ACHN (cell line): ENCODE results near the gene MRPL20.
"Not testable (repeated sequence)": the region's sequence is repeated elsewhere in the genome, so short reads cannot be mapped to it uniquely, and the experiment has no call there.

Experiments
- DNase-seq: peaks from one replicate; pipeline ENCODE4 v3.0.0-alpha.2; 2015
- in situ Hi-C: cut with HindIII; loops from 2 replicates; pipeline ENCODE4 v1.10.0; 2017; ENCODE audit warnings: low sequenced_read_pairs, low pct_ligation_motif_present, low pct_unique_long_range_greater_than_20kb

The MRPL20 gene

DNA sequence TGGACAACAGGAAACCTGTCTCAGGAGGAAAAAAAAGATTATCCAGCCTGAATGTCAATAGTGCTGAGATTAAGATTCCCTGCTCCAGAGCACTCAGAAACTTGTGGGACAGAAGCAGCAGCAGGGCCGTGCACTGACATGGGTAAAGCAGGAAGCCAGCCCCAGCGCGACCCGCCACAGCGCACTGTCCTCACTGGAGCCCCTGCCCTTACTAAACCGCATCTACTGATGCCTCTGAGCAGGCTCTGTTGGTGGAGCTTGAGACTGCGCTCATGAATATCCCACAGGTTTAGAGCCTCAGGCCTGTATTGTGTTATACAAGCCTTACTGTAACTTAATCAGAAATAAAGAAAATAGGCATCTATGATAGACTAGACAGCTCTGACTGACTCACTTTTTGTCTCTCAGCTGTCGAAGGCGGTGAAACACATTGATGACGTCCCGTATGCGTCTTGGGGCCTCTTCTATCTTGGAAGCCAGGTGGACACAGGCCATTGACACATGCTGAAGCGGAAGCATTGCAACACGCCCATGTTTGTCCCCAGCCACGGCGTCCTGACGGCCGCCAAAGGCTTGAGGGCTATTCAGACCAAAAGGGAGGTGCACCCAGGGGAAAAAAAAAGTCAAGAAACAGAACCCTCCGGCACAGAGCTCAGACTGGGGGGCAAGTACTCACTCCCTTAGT, 9.1 kb downstream of the MRPL20 start:
- no peak for DNase-seq
- in situ Hi-C loops = no loop called here

DNA sequence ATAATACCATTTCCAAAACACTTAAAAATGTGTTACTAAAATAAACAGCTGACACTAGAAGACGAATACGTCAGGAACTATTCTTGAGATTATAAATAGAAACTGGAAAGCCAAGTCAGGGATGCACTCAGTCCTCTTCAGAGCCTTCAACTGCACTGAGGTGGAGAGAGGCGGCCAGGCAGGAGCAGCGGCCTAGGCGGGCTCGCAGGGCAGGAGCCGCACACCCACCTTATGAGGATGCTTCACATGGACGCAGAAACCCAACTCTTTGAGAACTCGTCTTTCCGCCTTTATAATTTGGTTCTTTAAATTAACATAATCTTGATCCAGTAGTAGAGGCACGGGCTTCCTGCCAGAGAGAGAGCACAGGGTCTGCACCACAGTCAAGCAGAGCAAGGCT, 11.9 kb downstream of the MRPL20 start:
- in situ Hi-C loops = no loop called here
- no peak for DNase-seq

DNA sequence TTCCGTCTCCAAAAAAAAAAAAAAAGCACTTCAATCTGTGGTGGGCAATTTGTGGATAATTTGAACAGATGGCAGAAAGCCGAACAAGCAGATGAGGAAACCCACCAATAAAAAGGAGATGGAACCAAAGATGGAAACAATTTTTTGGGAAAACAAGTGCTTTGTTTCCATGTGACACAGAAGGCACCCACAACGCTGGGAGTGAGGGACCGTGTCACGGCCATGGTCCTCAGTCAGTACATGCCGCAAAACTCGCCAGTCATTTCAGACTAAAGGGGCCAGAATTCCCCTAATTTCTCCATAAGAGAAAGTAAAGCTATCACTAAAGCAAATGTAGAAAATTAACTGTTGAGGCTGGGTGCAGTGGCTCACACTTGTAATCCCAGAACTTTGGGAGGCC, 13.0 kb downstream of the MRPL20 start:
- in situ Hi-C loops = no loop called here
- no peak for DNase-seq

DNA sequence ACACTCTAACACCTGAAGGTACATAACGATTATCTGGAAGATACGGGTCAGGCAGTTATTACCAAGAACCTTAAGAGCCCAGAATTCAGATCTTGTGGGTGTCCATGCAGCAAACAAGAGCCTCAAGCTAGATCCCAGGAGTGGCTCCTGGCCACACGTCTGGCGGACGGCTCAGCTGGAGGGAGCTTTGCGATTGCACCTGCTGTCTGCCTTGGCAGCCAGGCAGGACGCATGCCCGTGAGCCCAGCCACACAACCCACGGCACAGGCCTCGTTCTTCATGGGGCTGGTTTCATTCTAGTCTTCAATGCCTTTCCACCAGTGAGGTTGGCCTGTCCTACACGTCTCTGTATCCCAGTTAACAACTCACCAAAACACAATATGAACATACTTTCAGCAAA, 13.7 kb downstream of the MRPL20 start:
- in situ Hi-C loops = no loop called here
- no peak for DNase-seq

DNA sequence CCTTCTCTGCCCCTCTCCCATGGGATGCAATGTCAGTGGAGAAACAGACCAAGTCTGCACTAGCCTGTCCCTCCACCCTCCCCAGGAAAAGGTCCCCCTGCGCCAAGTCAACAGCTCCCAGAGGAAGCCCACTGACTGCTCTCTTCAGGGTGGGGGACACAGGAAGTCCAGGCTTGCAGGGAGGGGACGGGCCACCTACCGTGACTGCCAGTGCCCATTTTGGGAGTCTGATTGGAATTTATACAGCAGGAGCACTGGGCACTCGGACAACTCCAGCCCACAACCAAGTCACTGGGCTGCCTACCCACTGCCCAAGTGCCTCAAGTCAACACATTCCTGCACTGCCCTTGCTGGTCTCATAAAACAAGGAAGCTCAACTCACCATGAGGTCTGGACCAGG, 14.1 kb downstream of the MRPL20 start:
- in situ Hi-C loops = no loop called here

DNA sequence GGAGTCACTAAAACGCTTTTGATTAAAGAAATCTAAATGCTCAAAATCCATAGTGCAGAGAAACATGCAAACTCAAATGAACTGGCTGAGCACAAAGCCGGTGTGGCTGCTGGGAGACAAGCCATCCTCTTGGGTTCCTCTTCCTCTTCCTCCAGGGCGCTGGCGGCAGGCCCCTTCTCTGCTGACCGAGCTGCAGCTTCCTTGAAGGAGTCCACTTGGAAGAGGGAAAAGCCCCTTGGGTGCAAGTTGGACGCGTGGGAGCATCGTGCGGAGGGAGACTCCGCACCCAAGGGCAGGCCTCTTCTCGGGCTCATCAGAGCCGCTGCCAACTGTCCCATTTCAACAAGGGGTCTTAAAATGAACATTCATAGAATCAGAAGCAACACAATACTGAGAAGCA, 15.9 kb downstream of the MRPL20 start:
- in situ Hi-C loops = no loop called here
- no peak for DNase-seq

More for the DNA sequence above, 14.1 kb downstream of the MRPL20 start:
- no peak for DNase-seq

DNA sequence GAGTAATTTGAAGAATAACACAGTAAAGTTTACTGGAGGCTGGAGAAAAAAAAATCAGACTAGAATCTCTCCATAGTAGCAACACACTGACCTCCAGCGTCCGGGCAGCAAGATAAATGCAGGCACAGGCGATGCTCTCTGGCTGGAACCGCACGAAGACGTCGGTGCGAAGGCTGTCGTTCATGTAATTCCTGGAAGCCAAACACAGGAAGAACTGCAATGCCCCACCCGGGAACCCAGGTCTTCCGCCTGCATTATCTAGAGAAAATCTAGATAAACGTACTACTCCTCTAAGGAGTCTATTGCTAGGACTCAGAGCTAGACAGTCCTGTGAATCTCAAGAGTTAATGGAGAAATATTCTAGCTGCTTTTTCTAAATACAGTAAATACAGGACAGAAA, 16.4 kb downstream of the MRPL20 start:
- in situ Hi-C loops = no loop called here
- no peak for DNase-seq

DNA sequence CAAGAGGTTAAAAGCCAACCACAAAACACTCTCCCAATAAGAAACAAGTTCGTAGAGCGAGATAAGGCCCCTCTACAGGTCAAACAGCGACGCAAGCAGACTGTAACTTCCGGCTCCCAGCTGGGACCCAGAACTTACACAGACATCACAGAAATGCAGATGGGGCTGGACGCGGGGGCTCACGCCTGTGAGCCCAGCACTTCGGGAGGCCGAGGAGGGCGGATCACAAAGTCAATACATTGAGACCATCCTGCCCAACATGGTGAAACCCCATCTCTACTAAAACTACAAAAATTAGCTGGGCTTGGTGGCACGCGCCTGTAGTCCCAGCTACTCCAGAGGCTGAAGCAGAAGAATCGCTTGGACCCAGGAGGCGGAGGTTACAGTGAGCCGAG, 19.0 kb downstream of the MRPL20 start:
- DNase-seq = no peak
- in situ Hi-C loops = no loop called here

DNA sequence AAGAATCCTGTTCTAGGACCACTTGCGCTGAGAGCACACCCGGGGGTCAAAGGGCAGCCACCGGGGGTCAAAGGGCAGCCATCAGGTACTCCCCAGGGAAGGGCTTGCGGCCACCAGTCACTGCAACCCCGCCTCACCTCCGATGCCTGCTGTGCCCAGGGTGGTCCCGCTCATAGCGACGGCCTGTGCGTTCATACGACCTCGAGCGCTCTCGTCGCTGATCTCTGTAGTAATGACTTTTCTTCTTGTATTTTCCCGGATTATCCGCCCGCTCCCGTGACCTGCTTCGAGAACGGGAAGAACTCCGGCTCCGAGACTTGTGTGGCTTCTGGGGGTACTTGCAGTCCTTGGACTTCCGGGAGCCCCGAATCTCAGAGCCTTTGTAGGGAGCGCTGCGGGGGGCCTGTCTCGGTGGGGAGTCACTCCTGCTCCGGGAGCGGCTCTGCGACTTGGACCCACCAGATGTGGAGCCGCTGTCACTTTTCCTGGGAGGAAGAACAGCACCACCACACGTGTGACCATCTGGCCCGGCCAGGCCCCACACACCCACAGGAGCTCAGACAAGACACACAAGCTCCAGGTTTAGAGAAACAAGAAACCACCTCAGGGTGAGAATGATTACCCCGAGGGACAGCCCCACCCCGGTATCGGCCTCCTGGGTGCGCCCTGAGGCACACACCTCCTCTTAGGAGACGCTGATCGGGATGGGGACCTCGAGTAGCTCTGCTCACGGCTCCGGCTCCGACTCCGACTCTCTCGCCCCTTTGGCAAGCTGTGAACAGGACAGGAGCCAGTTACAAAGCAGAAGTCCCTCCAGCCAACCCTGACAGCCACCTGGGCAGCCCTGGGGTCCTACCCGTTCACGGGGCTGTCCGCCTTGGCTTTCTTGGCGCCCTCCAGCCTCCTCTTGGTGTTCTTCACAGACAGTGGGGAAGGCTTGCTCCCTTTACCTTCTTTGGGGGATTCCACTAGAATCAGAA, 19.7 kb downstream of the MRPL20 start:
- DNase-seq = no peak
- in situ Hi-C loops = no loop called here

DNA sequence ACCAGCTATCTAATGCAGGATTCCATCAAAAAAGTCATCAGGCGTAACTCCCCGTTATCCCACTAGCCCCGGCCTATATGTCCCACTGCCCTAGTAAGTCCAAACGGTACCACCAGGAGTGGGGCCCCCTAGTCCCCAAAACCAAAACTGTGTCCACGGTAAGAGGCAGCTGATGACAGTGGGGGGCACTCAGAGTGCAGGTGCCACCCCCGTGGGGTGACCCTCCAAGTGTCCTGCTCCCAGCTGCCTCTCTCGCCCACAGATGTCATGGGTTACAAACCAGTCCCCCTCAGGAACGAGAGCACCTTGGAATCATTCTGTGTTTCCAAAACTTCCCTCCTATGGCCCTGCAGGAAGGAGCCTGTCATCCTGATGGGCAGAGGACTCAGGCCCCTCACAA, 21.2 kb downstream of the MRPL20 start:
- DNase-seq = no peak
- in situ Hi-C loops = no loop called here

DNA sequence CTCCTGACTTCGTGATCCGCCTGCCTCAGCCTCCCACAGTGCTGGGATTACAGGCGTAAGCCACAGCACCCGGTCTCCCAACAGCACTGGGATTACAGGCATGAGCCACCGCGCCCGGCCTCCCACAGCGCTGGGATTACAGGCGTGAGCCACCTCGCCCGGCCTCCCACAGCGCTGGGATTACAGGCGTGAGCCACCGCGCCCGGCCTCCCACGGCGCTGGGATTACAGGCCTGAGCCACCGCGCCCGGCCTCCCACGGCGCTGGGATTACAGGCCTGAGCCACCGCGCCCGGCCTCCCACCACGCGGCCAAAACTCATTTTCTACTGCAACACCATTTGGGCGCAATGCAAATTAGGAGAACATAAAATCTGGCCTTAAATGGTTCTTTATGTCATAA, 21.8 kb downstream of the MRPL20 start:
- DNase-seq, in situ Hi-C loops: not testable (repeated sequence)

DNA sequence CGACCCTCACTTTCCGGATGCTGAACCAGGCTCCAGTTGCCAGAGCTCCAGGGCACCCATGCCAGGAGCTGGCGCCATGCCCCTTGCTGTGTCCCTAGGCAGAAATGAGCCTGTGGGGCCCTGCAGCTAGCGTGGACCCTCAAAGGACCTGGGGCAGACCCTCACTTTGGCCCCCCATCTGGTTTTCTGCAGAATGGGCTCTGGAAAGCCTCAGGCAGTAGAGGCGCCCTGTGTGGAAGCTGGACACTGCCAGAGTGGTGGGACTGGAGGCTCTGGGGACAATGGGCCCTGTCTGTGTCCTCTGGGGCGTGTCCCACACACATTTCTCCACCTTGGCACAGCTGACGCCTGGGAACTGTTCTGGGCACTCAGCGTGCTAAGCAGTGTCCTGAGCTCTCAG, 25.8 kb downstream of the MRPL20 start:
- in situ Hi-C loops = no loop called here

DNA sequence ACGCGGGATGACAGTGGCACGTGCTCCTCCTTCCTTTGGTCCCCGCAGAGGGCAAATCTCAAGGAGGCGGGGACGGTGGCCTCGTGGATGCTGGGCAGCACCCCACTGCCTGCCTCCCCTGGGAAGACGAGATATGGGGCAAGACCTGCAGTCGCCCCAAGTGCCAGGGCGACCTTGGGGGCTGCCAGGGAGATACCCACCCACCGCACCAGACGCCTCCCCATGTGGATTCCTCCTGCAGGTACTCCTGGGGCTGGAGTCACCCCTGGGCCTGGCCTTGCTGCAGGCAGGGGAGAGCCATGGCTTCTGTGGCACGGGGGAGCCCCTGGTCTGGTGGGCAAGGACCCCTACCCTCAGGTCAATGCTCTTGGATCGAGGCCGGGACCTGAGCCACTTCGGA, 26.2 kb downstream of the MRPL20 start:
- DNase-seq = no peak

More for the DNA sequence above, 25.8 kb downstream of the MRPL20 start:
- no peak for DNase-seq

DNA sequence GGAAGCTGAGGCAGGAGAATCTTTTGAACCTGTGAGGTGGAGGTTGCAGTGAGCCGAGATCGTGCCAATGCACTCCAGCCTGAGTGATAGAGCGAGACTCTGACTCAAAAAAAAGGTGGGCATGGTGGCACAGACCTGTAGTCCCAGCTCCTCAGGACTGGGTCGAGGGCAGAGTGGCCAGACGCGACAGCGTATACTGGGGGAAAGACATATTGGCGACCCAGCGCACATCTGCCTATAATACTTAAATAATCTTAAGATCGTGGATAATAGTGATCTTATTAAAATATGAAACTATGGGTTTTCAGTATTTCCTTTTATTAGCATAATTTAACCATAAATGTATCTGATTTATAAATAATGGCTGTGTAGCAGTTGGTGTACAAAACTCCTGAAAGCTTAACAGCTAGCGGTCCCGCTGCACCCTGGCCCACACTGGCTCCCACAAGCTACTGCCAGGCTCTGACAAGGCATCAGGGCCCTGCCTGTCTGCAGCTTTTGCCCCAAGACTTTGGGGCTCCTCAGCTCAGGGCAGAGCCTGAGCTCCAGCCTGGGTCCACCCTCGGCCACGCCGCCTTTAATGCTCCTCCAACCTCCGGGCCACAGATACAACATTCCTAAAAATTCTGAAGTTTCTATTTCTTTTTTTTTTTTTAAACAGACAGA, 29.4 kb downstream of the MRPL20 start:
- DNase-seq = no peak
- in situ Hi-C loops = no loop called here

More for the DNA sequence above, 26.2 kb downstream of the MRPL20 start:
- in situ Hi-C loops = no loop called here

DNA sequence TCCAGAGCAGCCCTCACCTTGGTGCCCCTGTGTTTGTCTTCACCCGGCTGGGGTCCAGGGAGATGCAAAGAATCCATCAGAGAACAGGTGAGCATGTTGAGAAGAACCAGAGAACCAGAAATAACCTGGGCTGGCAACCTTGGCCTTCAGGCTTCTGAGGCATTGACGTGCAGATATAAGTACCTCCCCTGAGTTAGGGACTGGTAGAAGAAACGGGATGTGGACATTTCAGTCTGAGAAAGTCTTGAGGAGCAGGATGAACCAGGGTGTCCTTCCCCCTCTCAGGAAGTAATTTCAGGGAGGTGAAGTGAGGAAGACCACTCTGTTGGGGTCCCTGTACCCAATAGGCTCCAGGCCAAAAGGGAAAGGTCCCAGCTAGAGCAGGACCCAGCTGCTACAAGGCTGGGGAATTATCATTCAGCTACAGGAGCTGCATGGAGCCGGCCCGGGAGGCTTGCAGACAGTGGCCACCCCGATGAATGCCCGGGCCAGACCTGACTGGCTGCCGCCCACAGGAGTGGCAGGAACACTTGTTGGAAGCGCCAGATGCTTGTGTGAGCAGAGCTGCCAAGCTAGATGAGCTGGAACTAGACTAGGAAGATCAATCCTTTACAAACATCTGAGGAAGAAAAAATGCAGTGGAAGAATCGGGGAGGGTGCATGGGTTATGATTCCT, 30.4 kb downstream of the MRPL20 start:
- no peak for DNase-seq
- in situ Hi-C loops = no loop called here

DNA sequence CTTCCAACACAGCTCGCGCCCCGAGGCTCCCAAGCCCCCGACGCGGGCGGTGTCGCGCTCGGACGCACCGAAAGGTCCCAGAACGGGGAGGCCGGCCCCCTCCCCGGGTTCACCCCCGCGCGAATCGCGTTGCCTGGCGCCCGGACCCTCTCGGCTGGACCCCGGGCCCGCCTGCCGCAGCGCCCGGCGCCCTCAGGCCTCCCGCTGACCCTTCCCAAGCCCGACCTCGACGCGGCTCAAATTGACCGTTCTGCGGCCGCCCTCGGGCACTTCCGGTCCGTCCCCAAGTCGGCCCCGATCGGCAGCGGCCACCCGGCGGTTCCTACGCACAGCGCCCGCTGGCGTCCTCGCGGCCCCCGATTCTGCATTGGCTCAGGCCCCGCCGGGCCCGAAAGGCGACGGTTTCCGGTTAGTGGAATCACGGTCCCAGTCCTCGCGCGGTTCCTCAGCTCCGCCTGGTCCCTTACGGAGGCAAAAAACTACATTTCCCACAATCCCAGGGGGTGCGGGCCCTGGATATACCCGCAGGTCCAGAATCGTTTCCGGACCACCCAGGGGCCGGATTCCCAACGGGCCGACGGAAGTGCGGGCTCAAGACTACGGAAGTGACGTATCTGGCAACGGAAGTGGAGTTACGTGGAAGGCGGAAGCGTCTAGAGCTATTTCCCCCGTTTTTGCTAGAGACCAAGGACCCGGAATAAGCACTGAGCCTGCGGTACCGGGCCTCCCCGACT, 32.0 kb downstream of the MRPL20 start, which contains the start of gene AURKAIP1:
AURKAIP1 (minus strand) TSS at position 279 of the 734 bp plus-strand sequence. CDS start 451 bp downstream, outside the sequence.
- in situ Hi-C loops = no loop called here

DNA sequence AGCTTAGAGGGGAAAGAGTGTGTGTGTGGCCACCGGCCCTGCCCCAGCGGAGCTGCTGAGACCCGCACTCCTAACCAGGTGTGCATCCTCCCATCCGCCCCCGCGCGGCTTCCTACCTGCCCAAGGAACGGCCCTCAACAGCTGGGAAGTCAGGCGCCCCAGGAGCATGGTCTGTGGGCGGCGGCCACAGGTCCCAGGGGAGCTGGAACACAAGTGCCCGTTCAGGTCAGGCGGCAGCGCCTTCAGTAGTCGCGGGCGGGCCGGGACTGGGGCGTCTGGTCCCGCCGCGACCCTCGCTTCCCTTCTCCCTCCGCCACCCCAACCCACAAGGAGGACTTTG, 32.5 kb downstream of the MRPL20 start:
- no peak for DNase-seq
- in situ Hi-C loops = no loop called here

More for the DNA sequence above, 32.0 kb downstream of the MRPL20 start, which contains the start of gene AURKAIP1:
- DNase-seq = peak; percentile 99
